Activated CD4-positive, alpha-beta T cell treated with anti-CD3 and anti-CD28 coated beads, Interleukin-2, amount 50 U/mL, for 4 hours (primary cell): ENCODE results near the gene TRIM40.
"Not testable (repeated sequence)": the region's sequence is repeated elsewhere in the genome, so short reads cannot be mapped to it uniquely, and the experiment has no call there.

Experiments
- DNase-seq, 2 experiments: peaks; one replicate each; pipeline ENCODE4 v3.0.0-alpha.2; 2020

Gene TRIM40

GRCh38 chr6:30165238-30165637 is 29.3 kb downstream of the TRIM40 start:
- DNase-seq: not testable (repeated sequence)

- no peak for DNase-seq
Measured at GRCh38 chr6:30167101-30167500, 31.2 kb downstream of the TRIM40 start.

GRCh38 chr6:30168741-30169140 is 32.8 kb downstream of the TRIM40 start:
- no peak for DNase-seq

GRCh38 chr6:30169658-30170614 is 34.0 kb downstream of the TRIM40 start:
- no peak for DNase-seq

GRCh38 chr6:30171677-30172471 is 35.9 kb downstream of the TRIM40 start:
- DNase-seq: no peak

- no peak for DNase-seq
Measured at GRCh38 chr6:30172681-30173080, 36.7 kb downstream of the TRIM40 start.

GRCh38 chr6:30175765-30176164 is 39.8 kb downstream of the TRIM40 start:
- DNase-seq: no peak

GRCh38 chr6:30178837-30179236 is 42.9 kb downstream of the TRIM40 start:
- no peak for DNase-seq

- no peak for DNase-seq
Measured at GRCh38 chr6:30180145-30180544, 44.2 kb downstream of the TRIM40 start.

- DNase-seq: no peak
Measured at GRCh38 chr6:30184417-30185031, 48.6 kb downstream of the TRIM40 start.

- DNase-seq: no peak
Measured at GRCh38 chr6:30185846-30186484, 50.0 kb downstream of the TRIM40 start.

- DNase-seq: no peak
Measured at GRCh38 chr6:30188541-30188940, 52.6 kb downstream of the TRIM40 start.

GRCh38 chr6:30192076-30192475 is 56.1 kb downstream of the TRIM40 start:
- no peak for DNase-seq

GRCh38 chr6:30194797-30195690 is 59.1 kb downstream of the TRIM40 start:
- no peak for DNase-seq

GRCh38 chr6:30195951-30196350 is 60.0 kb downstream of the TRIM40 start:
- DNase-seq: no peak

GRCh38 chr6:30196376-30196775 is 60.4 kb downstream of the TRIM40 start:
- DNase-seq: no peak
